ENCODE measurements around the gene ZCCHC3. TPM values are rescaled to one million over a fixed set of nuclear protein-coding genes. Genes with fewer than 3 reads are reported as not detected.

The ZCCHC3 gene
- total RNA-seq, 1 donor from 2014 or later, result 26.6 TPM

GRCh38 chr20:278607-279571, 18.5 kb upstream of the ZCCHC3 start:
- intact Hi-C loops (cut with micrococcal nuclease), result no loop called here

DNA sequence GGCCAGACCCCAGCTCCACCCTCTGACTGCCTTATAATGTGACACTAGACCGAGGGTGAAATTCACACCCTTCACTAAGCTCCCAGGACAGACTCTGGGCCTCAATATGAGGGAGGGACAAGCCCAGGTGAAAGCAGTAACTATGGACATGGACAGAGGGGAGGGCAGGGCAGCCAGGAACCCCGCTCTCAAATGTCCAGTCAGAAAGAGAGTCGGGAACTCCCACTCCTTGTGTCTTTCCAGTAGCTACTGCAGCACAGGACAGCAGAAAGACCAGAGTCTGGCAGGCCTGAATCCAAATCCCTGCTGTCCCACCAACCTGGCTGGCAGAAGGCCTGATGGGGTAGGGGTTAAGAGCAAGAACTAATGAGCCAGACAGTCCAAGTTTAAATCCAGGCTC, 13.2 kb upstream of the ZCCHC3 start:
- intact Hi-C loops (cut with micrococcal nuclease), result no loop called here

DNA sequence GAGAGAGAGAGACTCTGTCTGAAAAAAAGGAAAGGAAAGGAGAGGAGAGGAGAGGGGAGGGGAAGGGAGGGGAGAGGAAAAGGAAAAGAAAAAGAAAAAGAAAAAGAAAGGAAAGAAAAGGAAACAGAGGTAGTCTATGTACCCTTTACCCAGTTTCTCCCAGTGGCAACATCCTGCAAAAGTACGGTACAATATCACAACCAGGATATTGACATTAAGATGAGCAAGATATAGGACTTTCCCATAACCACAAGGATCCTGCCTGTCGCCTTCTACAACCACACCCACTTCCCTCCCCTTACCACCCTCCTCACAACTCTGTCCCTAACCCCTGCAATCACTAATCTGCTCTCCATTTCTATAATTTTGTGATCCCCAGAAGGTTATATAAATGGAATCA, 10.9 kb upstream of the ZCCHC3 start:
- intact Hi-C loops (cut with micrococcal nuclease), result no loop called here

DNA sequence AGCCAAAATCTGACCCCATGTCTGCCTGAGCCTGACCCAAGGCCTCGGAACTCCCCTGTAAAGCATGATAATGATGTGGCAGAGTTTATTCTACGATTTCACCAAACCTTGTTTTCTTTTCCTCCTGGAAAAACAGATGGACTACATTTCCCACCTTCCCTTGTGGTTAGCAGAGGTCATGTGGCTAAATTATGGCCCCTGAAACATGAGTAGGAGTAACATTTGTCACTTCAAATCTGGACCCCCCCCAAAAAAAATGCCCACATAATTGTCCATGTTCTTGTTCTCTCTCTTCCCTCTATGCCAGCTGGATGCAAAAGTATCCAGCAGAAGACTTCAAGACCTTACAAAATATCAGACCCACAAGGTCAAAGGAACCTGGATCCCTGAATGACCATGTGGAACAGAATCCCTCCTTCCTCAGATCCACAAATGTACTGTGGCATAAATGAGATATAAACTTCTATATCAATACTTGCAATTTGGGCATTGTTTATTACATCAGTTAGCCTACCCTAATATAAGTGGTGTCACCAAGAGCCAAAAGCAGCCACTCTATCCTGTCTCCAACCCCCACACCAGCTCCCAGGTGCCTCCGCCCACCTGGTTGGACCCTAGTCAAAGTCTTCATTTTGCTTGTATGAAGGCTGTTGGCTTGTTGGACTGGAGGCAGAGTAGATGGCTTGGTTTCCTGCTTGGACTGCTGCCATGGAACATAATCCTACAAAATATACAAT, 8.2 kb upstream of the ZCCHC3 start:
- intact Hi-C loops (cut with micrococcal nuclease), result no loop called here

- intact Hi-C loops (cut with micrococcal nuclease), result loop anchor here (1.0 kb wide), 3 partner anchors 9 to 36 kb away; partner anchors contain the start of gene SOX12
These were observed 7.7 kb upstream of the ZCCHC3 start for GRCh38 chr20:289693-290083.

DNA sequence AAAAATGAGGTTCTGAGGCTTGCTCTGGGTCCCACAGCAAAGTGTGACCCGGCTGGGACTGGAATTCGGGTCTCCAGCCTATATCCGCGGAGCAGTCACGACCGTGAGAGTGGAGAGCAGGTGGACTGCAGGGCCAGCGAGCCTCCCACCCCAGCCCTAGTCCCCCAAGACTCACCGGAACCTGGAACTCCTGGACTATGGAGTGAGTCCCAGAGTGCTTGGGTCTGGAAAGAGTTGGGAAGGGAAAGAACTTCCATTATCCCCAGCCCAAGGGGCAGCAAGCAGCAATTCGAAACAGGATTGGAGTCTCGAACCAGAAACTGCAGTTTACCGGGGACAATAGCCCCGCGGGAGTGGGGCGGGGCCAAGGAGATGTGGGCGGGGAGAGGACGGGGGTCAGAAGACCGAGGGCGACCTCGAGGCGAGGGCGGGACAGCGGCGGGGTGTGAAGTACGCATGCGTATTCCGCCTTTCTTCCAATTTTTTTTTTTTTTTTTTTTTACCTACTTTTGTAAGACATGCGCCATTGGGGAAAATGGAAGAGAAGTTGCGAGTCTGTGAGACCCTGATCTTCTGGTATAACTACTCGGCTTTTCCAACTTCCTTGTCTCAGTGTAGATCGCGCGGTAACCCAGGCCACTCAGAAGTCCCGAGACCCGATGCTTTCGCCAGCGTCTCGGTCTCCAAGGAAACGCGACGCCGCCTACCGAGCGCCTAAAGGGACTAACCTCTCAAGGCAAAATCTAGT, 7.1 kb upstream of the ZCCHC3 start, which contains the start of gene C20orf96:
C20orf96 (minus strand) TSS at position 667 of the 748 bp plus-strand sequence; CDS start at position 527, 140 bp downstream.
- intact Hi-C loops (cut with micrococcal nuclease), result loop anchor here (1.0 kb wide), 3 partner anchors 8 to 35 kb away; partner anchors contain the start of gene SOX12

DNA sequence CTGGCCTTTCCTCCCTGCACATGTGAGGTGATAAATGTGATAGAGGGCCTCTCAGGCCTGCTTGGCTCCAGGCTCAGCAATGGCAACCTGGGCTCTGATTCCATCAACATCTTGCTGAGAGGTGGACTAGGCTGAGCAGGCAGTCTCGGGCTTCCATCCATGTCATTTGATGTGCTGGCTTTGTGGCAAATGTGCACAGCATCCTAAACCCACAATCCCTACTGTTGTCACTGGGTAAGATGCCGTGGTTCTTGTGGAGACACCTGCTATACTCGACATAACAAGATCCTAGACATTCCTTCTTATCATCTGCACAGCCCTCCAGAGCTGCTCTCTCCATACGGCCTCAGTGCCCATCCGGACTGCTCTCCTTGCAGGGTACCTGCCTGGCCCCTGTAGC, 2.8 kb upstream of the ZCCHC3 start:
- intact Hi-C loops (cut with micrococcal nuclease), result no loop called here

DNA sequence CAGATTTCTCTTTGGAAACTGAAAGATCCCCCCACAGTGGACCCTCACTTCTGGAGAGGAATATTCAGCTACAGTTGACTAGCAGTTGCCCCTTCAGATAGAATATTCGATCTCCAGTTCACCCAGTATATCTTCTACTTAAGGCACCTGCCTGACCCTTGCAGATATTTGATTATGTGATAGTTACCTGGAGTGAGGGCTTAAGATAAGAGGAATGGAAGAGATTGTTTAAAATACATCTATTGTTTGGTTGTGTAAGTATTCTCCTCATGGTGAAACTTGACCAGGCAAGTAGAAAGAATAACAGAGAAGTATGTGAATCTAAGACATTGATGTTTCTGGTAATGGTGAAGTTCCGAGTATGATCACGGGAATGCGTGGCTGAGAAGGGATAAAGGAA, 1.6 kb upstream of the ZCCHC3 start:
- intact Hi-C loops (cut with micrococcal nuclease), result loop anchor here (2.0 kb wide), 1 partner anchor 247 kb away; the partner anchor contains the start of gene CSNK2A1

DNA sequence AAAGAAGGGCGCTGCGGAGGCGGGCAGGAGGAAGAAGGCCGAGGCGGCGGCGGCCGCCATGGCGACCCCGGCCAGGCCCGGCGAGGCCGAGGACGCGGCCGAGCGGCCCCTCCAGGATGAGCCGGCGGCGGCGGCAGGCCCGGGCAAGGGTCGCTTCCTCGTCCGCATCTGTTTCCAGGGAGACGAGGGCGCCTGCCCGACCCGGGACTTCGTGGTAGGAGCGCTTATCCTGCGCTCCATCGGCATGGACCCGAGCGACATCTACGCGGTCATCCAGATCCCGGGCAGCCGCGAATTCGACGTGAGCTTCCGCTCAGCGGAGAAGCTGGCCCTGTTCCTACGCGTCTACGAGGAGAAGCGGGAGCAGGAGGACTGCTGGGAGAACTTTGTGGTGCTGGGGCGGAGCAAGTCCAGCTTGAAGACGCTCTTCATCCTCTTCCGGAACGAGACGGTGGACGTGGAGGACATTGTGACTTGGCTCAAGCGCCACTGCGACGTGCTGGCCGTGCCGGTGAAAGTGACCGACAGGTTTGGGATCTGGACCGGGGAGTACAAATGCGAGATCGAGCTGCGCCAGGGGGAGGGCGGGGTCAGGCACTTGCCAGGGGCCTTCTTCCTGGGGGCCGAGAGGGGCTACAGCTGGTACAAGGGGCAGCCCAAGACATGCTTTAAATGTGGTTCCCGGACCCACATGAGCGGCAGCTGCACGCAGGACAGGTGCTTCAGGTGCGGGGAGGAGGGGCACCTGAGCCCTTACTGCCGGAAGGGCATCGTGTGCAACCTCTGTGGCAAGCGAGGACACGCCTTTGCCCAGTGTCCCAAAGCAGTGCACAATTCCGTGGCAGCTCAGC, 780 bp downstream of the ZCCHC3 start:
- intact Hi-C loops (cut with micrococcal nuclease), result loop anchor here (1.0 to 2.0 kb wide), 5 partner anchors 8 to 245 kb away; partner anchors contain the start of genes C20orf96, CSNK2A1, SOX12 and TBC1D20

DNA sequence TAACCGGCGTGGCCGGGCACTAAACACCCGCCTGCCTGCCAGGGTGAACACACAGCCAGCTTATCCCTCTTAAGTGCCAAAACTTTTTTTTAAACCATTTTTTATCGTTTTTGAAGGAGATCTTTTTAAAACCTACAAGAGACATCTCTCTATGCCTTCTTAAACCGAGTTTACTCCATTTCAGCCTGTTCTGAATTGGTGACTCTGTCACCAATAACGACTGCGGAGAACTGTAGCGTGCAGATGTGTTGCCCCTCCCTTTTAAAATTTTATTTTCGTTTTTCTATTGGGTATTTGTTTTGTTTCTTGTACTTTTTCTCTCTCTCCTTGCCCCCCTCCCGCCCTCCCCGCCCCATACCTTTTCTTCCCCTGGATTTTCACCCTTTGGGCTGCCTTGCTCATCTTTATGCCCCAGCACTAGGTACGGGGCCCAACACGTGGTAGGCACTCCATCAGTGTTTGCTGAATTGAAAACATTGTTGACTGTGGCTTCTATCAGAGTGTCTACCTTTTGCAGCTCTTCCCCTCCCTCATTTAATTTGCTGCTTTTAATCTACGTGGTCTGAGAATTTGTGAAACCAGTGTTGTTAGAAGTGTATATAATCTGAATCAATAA, 1.5 kb downstream of the ZCCHC3 start:
- intact Hi-C loops (cut with micrococcal nuclease), result loop anchor here (1.0 kb wide), 3 partner anchors 9 to 163 kb away; partner anchors contain the start of genes C20orf96 and TBC1D20

DNA sequence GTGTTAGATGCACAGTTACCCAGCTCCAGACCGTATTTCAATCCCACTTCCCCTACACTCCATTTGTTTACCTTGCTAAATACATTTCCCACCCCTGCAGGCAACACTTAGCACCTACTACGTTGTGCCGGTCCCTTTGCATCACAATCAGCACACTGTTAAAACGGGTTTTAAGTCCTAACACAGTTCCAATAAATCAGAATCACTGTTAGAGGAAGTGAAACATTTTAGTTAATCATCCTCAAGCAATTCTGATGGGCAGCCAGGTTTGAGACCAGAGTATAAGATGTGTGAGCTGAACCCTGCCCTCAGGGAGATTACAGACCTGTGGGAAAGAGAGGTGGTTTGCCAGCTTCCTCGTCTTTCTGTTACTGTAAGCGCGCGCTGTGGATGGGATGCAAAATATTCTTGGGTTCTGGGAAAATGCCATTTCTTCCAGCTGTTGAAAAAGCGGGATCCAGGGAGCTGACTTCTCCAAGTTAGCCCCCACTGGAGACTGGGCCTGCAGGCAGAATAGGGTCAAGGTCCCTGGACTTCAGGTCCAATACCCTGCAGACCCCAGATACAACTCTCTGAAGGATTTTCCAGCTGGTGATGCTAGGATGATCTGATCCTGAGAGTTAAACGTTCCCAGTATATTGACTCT, 3.1 kb downstream of the ZCCHC3 start:
- intact Hi-C loops (cut with micrococcal nuclease), result no loop called here

- intact Hi-C loops (cut with micrococcal nuclease), result no loop called here
These were observed 4.8 kb downstream of the ZCCHC3 start for GRCh38 chr20:301886-302848.

GRCh38 chr20:305745-306144, 8.4 kb downstream of the ZCCHC3 start:
- intact Hi-C loops (cut with micrococcal nuclease), result no loop called here

- intact Hi-C loops (cut with micrococcal nuclease), result loop anchor here (1.0 kb wide), 1 partner anchor 10 kb away; no protein-coding TSS in a partner anchor
These were observed 11.2 kb downstream of the ZCCHC3 start for GRCh38 chr20:308427-309038.

DNA sequence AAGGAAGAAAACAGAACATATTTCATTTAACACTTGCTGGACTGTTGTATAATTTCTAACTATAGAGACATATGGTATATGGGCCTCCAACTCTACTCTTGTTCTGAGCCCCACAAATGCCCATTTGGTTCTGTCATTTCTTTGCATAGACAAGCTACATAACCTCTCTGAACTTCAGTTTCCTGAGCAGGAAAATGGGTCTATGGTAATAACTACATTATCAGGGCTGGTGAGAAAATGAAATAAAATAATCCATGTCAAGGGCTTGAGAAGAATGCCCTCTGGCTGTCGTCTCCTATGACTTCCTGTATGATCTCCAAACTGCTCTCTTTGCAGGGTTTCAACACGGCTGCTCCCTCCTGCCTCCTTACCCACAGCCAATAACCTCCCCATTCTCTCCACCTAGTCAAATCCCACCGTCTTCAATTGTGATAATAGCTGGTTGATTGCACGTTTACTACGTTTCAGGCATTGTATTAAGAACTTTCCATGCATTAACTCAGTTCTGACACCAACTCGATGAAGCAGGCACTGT, 12.0 kb downstream of the ZCCHC3 start:
- intact Hi-C loops (cut with micrococcal nuclease), result loop anchor here (1.0 kb wide), 1 partner anchor 11 kb away; no protein-coding TSS in a partner anchor

DNA sequence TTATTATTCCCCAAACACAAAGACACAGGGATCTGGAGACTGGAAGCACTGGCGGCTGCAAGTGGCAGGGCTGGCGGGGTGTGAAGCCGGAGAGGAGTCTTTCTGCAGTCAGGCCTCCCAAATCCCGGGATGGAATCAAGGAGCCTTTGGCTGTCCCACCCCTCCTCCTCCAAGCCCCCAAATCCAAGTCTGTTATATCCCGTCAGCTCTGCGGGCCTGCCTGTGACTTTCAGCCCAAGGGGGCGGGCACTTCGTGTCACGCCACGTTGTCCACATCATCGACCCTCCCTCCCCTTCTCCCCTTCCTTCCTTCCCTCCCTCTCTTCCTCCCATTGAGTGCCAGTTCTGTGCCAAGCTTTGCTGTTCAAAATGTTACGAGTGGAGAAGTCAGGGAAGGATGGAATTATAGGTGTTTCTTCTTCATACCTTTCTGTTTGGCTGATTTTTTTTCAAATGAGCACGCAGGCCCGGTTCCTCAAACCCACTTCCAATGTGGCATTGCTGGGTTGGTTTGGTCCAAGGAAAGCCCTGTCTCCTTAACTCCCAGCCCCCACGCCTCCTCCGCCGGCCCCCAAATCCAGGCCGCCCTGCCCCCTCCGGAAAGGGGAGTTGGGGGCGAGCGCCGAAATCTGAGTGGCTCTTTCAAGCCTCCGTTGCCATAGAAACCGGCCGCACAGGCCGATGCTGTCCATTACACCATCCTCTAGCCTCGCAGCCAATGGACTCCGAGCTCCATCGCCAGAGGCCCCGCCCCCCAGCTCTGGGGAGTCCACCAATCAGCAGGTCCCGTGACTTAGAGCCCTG, 12.7 kb downstream of the ZCCHC3 start:
- intact Hi-C loops (cut with micrococcal nuclease), result loop anchor here (1.0 kb wide), 3 partner anchors 12 to 20 kb away; partner anchors contain the start of gene C20orf96

All from T-helper 2 cell treated with Interferon-gamma antibody and Interleukin-4, amounts not matched to agents 100 ng/mL and 5 ng/mL, for 36 hours (primary cell).